ENCODE data around the gene COG4. TPM values are rescaled to one million over a fixed set of nuclear protein-coding genes. Genes with fewer than 3 reads are reported as not detected.
A peak's percentile ranks its signal among the peaks of the same experiment; 100 is the strongest.

COG4 gene
- polyA plus RNA-seq, 3 donors = 37.6 to 40.6 (median 40.1) TPM

DNA sequence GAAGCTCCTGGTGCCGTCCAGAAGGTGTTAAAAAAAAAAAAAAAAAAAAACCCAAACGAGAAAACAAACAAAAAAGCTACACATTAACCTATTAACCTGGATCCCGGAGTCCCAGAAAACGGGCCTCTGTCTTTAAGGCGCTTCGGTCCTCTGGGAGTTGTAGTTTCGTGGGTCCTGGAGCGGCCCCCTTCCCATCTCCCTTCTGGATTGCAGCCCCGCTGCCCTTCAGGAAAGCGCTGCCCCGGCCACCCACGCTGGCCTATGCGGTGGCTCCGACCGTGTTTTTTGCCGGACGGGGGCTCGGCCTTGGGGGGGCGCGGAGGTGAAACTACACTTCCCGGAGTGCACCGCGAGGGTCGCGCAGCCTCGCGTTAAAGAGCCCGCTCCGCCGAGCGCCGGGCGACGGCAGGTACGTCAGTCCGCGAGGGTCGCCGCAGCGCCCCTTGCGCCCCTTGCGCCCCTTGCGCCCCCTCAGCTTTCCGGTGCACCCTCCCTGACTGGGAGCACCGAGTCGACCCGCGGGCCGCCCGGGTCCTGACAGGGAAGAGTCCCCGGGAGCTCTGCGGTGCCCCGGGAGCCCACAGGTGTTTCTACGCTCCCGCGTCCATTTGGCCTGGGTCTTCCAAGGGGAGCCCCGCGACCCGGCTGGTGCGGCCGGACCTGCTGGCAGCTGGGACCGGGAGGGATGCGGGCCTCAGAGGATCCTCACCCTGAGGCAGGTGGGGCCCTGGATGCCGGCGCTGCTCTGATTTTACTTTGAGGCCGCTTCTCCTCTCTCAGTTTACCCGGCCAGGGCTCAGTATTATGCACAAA, 68.9 kb downstream of the COG4 start, which contains the start of gene FCSK:
Gene FCSK, plus strand, starts transcription at position 374 of the 813 bp plus-strand sequence. CDS start 8,596 bp downstream, outside the sequence.
- H3K9me3 Mint-ChIP-seq = no peaks in the 10 kb centered on the region

DNA sequence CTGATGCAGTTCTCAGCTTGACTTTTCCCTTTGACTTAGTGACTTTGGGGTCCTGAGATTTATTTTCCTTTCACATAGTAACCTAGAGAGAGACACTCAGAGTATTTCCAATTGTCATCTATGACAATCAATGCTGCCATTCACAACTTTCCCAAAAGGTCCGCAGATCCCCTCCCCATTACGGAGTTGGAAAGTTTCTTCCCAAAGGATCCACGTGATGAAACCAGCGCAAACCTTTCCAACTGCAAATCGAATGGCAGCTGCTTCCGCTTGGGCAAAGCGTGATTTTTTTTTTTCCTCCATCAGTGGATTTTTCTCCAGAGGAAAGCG, 69.5 kb downstream of the COG4 start:
- 0% methylated on average over 3 of the region's 8 CpGs for whole genome bisulfite sequencing (ENCODE audit: insufficient coverage)

More for the DNA sequence above, 68.9 kb downstream of the COG4 start, which contains the start of gene FCSK:
- Mint-ChIP-seq H3K36me3 (no peaks in the 10 kb centered on the region), H3K4me1 (peaks cover 24% of the 10 kb centered on the region), H3K4me3 (peak within 1 kb of the TSS; percentile 80 to 90), H3K27me3 (ENCODE audit: low read depth in 3 of 3) (peaks cover 7 to 25% (median 12%) of the 10 kb centered on the region in 3 donors), H3K27ac (peak within 1 kb of the TSS; percentile 85 to 98 (median 94))
- DNase-seq = peak; percentile 38 to 57 (median 52)
- no peaks in the 10 kb centered on the region for H3K79me2 ChIP-seq (ENCODE audit: insufficient read depth, low read length)
- no peaks in the 10 kb centered on the region for H4K20me1 ChIP-seq (ENCODE audit: insufficient read depth, low read length)
- peak within 1 kb of the TSS; percentile 96 for H2AFZ ChIP-seq (ENCODE audit: insufficient read depth, low read depth, low read length, poor library complexity, severe bottlenecking)
- H3K4me1 ChIP-seq (ENCODE audit: control insufficient read depth in 1 of 2, insufficient read depth in 2 of 2, low read length in 2 of 2) = peaks cover 11 to 19% of the 10 kb centered on the region in 2 donors
- peak within 1 kb of the TSS; percentile 65 to 94 for H3K27ac ChIP-seq (ENCODE audit: low read depth in 1 of 2, low read length in 2 of 2)
- intact Hi-C loops (cut with micrococcal nuclease) = loop anchor here (5.0 to 10.0 kb wide), 3 partner anchors 57 to 72 kb away; partner anchors contain the start of genes COG4 (in 1 of the 2) and SF3B3 (in 1 of the 2)
- H3K9ac ChIP-seq (ENCODE audit: insufficient read depth, low read length, poor library complexity, severe bottlenecking) = peak within 1 kb of the TSS; percentile 88
- no peaks in the 10 kb centered on the region for H3K9me3 ChIP-seq (replicated peaks in 1 of 2; ENCODE audit: control insufficient read depth in 1 of 2, insufficient read depth in 1 of 2, low read length in 2 of 2)
- peaks cover 0 to 11% of the 10 kb centered on the region in 2 donors for H3K27me3 ChIP-seq (ENCODE audit: control insufficient read depth in 2 of 2, insufficient read depth in 2 of 2, low read length in 2 of 2)
- WGBS (ENCODE audit: insufficient coverage) = under 1% methylated on average over 65 of the region's 67 CpGs
- peak within 1 kb of the TSS; percentile 99 for H3K4me2 ChIP-seq (replicated peaks; ENCODE audit: extremely low read depth, low read length, poor library complexity, severe bottlenecking)
- TF ChIP-seq, protein P1, sequence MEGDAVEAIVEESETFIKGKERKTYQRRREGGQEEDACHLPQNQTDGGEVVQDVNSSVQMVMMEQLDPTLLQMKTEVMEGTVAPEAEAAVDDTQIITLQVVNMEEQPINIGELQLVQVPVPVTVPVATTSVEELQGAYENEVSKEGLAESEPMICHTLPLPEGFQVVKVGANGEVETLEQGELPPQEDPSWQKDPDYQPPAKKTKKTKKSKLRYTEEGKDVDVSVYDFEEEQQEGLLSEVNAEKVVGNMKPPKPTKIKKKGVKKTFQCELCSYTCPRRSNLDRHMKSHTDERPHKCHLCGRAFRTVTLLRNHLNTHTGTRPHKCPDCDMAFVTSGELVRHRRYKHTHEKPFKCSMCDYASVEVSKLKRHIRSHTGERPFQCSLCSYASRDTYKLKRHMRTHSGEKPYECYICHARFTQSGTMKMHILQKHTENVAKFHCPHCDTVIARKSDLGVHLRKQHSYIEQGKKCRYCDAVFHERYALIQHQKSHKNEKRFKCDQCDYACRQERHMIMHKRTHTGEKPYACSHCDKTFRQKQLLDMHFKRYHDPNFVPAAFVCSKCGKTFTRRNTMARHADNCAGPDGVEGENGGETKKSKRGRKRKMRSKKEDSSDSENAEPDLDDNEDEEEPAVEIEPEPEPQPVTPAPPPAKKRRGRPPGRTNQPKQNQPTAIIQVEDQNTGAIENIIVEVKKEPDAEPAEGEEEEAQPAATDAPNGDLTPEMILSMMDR (IDR thresholded peaks at IDR 0.05) = no peak
- H3K4me3 ChIP-seq (replicated peaks in 1 of 3; ENCODE audit: low read depth in 2 of 3, low read length in 3 of 3) = peak within 1 kb of the TSS; percentile 64 to 89 (median 84)
- H3K36me3 ChIP-seq (replicated peaks in 1 of 2; ENCODE audit: control insufficient read depth in 1 of 2, insufficient read depth in 2 of 2, low read length in 2 of 2) = no peaks in the 10 kb centered on the region

More for the DNA sequence above, 69.5 kb downstream of the COG4 start:
- H2AFZ ChIP-seq (ENCODE audit: insufficient read depth, low read depth, low read length, poor library complexity, severe bottlenecking) = peak overlapping the region; percentile 96
- peak overlapping the region; percentile 88 for H3K9ac ChIP-seq (ENCODE audit: insufficient read depth, low read length, poor library complexity, severe bottlenecking)
- H3K4me3 ChIP-seq (replicated peaks in 1 of 3; ENCODE audit: low read depth in 2 of 3, low read length in 3 of 3) = peak overlapping the region; percentile 64 to 89 (median 84)
- H3K4me3 Mint-ChIP-seq = peak overlapping the region; percentile 80 to 90
- TF ChIP-seq, protein P1 (IDR thresholded peaks at IDR 0.05) = no peak
- H3K27ac Mint-ChIP-seq = peak overlapping the region; percentile 38 to 98 (median 94)
- H3K27me3 Mint-ChIP-seq (ENCODE audit: low read depth in 3 of 3) = peaks cover 12 to 28% (median 13%) of the 10 kb centered on the region in 3 donors
- H3K36me3 Mint-ChIP-seq = no peaks in the 10 kb centered on the region
- H4K20me1 ChIP-seq (ENCODE audit: insufficient read depth, low read length) = no peaks in the 10 kb centered on the region
- peak overlapping the region; percentile 99 for H3K4me2 ChIP-seq (replicated peaks; ENCODE audit: extremely low read depth, low read length, poor library complexity, severe bottlenecking)
- peaks cover 11 to 19% of the 10 kb centered on the region in 2 donors for H3K4me1 ChIP-seq (ENCODE audit: control insufficient read depth in 1 of 2, insufficient read depth in 2 of 2, low read length in 2 of 2)
- no peaks in the 10 kb centered on the region for H3K79me2 ChIP-seq (ENCODE audit: insufficient read depth, low read length)
- H3K9me3 Mint-ChIP-seq = no peaks in the 10 kb centered on the region
- H3K27ac ChIP-seq (ENCODE audit: low read depth in 1 of 2, low read length in 2 of 2) = peak overlapping the region in 1 of 2 donors; percentile 94
- intact Hi-C loops (cut with micrococcal nuclease) = loop anchor here (2.0 to 10.0 kb wide), 3 partner anchors 55 to 71 kb away; partner anchors contain the start of genes COG4 (in 1 of the 2) and SF3B3 (in 1 of the 2)
- H3K4me1 Mint-ChIP-seq = peaks cover 24% of the 10 kb centered on the region
- DNase-seq = no peak
- H3K9me3 ChIP-seq (replicated peaks in 1 of 2; ENCODE audit: control insufficient read depth in 1 of 2, insufficient read depth in 1 of 2, low read length in 2 of 2) = no peaks in the 10 kb centered on the region
- peaks cover 0 to 11% of the 10 kb centered on the region in 2 donors for H3K27me3 ChIP-seq (ENCODE audit: control insufficient read depth in 2 of 2, insufficient read depth in 2 of 2, low read length in 2 of 2)
- H3K36me3 ChIP-seq (replicated peaks in 1 of 2; ENCODE audit: control insufficient read depth in 1 of 2, insufficient read depth in 2 of 2, low read length in 2 of 2) = no peaks in the 10 kb centered on the region
